Endothelial cell of umbilical vein (primary cell): ENCODE measurements around the gene CIBAR2. TPM values are rescaled to one million over a fixed set of nuclear protein-coding genes. Genes with fewer than 3 reads are reported as not detected.

Source experiments
- BruUV-seq: library from RNA; stranded (reverse); fragments of 400-500 nt; replicated peaks from 2 replicates; lab custom pipeline; 2021; lab: Mats Ljungman, UMichigan
- CTCF ChIA-PET: fragments of 300-600, 350-600 bp; sonication (Branson Sonifier 250); formaldehyde crosslinking; loops from one replicate; lab custom pipeline; 2021; ENCODE audit warnings: antibody characterized with exemption, inconsistent platforms; lab: Charles Lee
- POLR2A ChIA-PET: fragments of 300-600, 350-600 bp; sonication (Branson Sonifier 250); formaldehyde crosslinking; loops from one replicate; lab custom pipeline; 2021; ENCODE audit warnings: antibody characterized with exemption, inconsistent platforms; lab: Charles Lee
- DNase-seq: peaks from one replicate; pipeline ENCODE4 v3.0.0-alpha.2; 2011; ENCODE audit warnings: low read depth, low spot score
- FAIRE-seq: peaks from 2 replicates; lab custom pipeline; 2011; peaks lifted over from hg19 to GRCh38; lab: Jason Lieb, UNC
- H2AFZ ChIP-seq: 2 replicates; pipeline ENCODE4 v1.6.0; 2012; ENCODE audit warnings: low read depth, low read length, control low read depth, inconsistent platforms
- H3K27ac ChIP-seq: 2 replicates; pipeline ENCODE4 v1.5.1; 2011; ENCODE audit warnings: low read depth, mild to moderate bottlenecking, control low read depth, low read length, moderate library complexity; ENCODE audit not compliant: insufficient read depth
- H3K27me3 ChIP-seq, 2 experiments: 2 replicates each; pipeline versions ENCODE4 v1.6.0 to v1.6.1; 2011; ENCODE audit warnings: low read length in 2 of 2, mixed read lengths in 1 of 2; ENCODE audit not compliant: control insufficient read depth in 2 of 2, insufficient read depth in 2 of 2
- H3K36me3 ChIP-seq, 2 experiments: 2 replicates in 1 of 2; 3 replicates in 1 of 2; pipeline ENCODE4 v1.5.1; 2011; ENCODE audit warnings: low read length in 2 of 2, mild to moderate bottlenecking in 1 of 2, moderate library complexity in 1 of 2; ENCODE audit not compliant: control insufficient read depth in 2 of 2, insufficient read depth in 2 of 2; ENCODE audit errors: extremely low read depth in 1 of 2
- H3K4me1 ChIP-seq: 3 replicates; pipeline ENCODE4 v1.5.1; 2011; ENCODE audit warnings: mild to moderate bottlenecking, low read length; ENCODE audit not compliant: control insufficient read depth, insufficient read depth; ENCODE audit errors: extremely low read depth
- H3K4me2 ChIP-seq: 2 replicates; pipeline ENCODE4 v1.6.1; 2011; ENCODE audit warnings: low read length, control low read depth, mixed read lengths; ENCODE audit not compliant: insufficient read depth
- H3K4me3 ChIP-seq, 3 experiments: fragments of 200-600 bp in 1 of 3; sonication (generic), shearing (Covaris generic) in 1 of 3; replicated peaks in 1 of 3; 2 replicates each; pipeline ENCODE4 v1.5.1; 2011 to 2016; ENCODE audit warnings: control low read depth in 3 of 3, low read length in 3 of 3, mild to moderate bottlenecking in 2 of 3, inconsistent platforms in 1 of 3, low read depth in 1 of 3, moderate library complexity in 1 of 3; ENCODE audit not compliant: insufficient read depth in 1 of 3
- H3K79me2 ChIP-seq: 2 replicates; pipeline ENCODE4 v1.6.0; 2012; ENCODE audit warnings: low read length, inconsistent platforms; ENCODE audit not compliant: control insufficient read depth, insufficient read depth
- H3K9ac ChIP-seq: replicated peaks from 2 replicates; pipeline ENCODE3; 2011; ENCODE audit warnings: low read length, control low read depth; ENCODE audit not compliant: insufficient read depth; ENCODE audit errors: extremely low read depth
- H3K9me1 ChIP-seq: replicated peaks from 3 replicates; pipeline ENCODE4 v1.6.0; 2011; ENCODE audit warnings: mild to moderate bottlenecking, low read length; ENCODE audit not compliant: control insufficient read depth, insufficient read depth; ENCODE audit errors: extremely low read depth
- H3K9me3 ChIP-seq: replicated peaks from 2 replicates; pipeline ENCODE4 v1.5.1; 2012; ENCODE audit warnings: low read length, inconsistent platforms; ENCODE audit not compliant: control insufficient read depth, insufficient read depth
- H4K20me1 ChIP-seq: replicated peaks from 2 replicates; pipeline ENCODE3; 2011; ENCODE audit warnings: mild to moderate bottlenecking, low read length; ENCODE audit not compliant: control insufficient read depth, insufficient read depth; ENCODE audit errors: extremely low read depth
- CTCF ChIP-seq, 2 donors: IDR thresholded peaks; 1 replicate in 1 of 2; 2 replicates in 1 of 2; pipeline ENCODE4 v1.5.1; 2011; ENCODE audit warnings: low read length in 2 of 2, mild to moderate bottlenecking in 2 of 2, moderate library complexity in 2 of 2, control low read depth in 1 of 2, inconsistent platforms in 1 of 2, low read depth in 1 of 2; ENCODE audit not compliant: insufficient read depth in 1 of 2; ENCODE audit errors: extremely low read depth in 1 of 2
- EZH2 ChIP-seq: IDR thresholded peaks from 2 replicates; pipeline ENCODE4 v1.6.1; 2012; ENCODE audit warnings: borderline replicate concordance, low read depth, mild to moderate bottlenecking, moderate library complexity, low read length, inconsistent platforms; ENCODE audit not compliant: severe bottlenecking
- FOS ChIP-seq: IDR thresholded peaks from 2 replicates; pipeline ENCODE4 v1.6.1; 2011; ENCODE audit warnings: mild to moderate bottlenecking, low read length, moderate library complexity, borderline replicate concordance; ENCODE audit not compliant: insufficient read depth
- GATA2 ChIP-seq: IDR thresholded peaks from 2 replicates; pipeline ENCODE4 v1.7.0; 2011; ENCODE audit warnings: low read depth, mild to moderate bottlenecking, moderate library complexity, mixed read lengths, low read length; ENCODE audit not compliant: insufficient read length, insufficient read depth
- JUN ChIP-seq: IDR thresholded peaks from 2 replicates; pipeline ENCODE4 v1.6.1; 2011; ENCODE audit warnings: borderline replicate concordance, low read depth; ENCODE audit not compliant: insufficient read length, insufficient read depth
- MAX ChIP-seq: IDR thresholded peaks from 2 replicates; pipeline ENCODE4 v1.6.1; 2011; ENCODE audit not compliant: insufficient read depth, insufficient read length
- MYC ChIP-seq: IDR thresholded peaks from one replicate; pipeline ENCODE4 v1.6.1; 2011; ENCODE audit warnings: mild to moderate bottlenecking, low read depth, low read length
- POLR2A ChIP-seq: IDR thresholded peaks from 2 replicates; pipeline ENCODE4 v1.6.1; 2012; ENCODE audit warnings: low read depth, mild to moderate bottlenecking, control low read depth, low read length
- POLR2AphosphoS5 ChIP-seq: IDR thresholded peaks from 2 replicates; pipeline ENCODE4 v1.6.1; 2012; ENCODE audit warnings: low read depth, mild to moderate bottlenecking, control low read depth, low read length, moderate library complexity; ENCODE audit not compliant: insufficient read depth
- dilution Hi-C: fragments of 300-500 bp; cut with MboI; formaldehyde crosslinking; loops from one replicate; pipeline ENCODE4 v1.15.0; 2019; ENCODE audit warnings: low sequenced_read_pairs; ENCODE audit not compliant: extremely low pct_ligation_motif_present
- intact Hi-C: fragments of 100-400 bp; cut with micrococcal nuclease; formaldehyde crosslinking; loops from one replicate; pipeline ENCODE4 v1.10.0; 2022
- polyA plus RNA-seq, 4 experiments: library from polyadenylated mRNA; depleted of rRNA in 3 of 4; stranded (reverse) in 3 of 4; unstranded in 1 of 4; fragments of >200 nt; gene quantifications; 2 replicates each; pipeline versions ENCODE4 v1.2.1 to v1.2.3, GENCODE V29; 2011 to 2012; ENCODE audit warnings: missing spikeins in 1 of 4
- total RNA-seq: library from RNA; stranded (reverse); gene quantifications from 2 replicates; pipeline ENCODE4 v1.2.3, GENCODE V29; 2021

The CIBAR2 gene
- total and polyA plus RNA-seq, 2 donors (not counting 3 experiments of a cell fraction or from before 2014, with no cell fraction given): 0.07 TPM; not detected in 1

DNA sequence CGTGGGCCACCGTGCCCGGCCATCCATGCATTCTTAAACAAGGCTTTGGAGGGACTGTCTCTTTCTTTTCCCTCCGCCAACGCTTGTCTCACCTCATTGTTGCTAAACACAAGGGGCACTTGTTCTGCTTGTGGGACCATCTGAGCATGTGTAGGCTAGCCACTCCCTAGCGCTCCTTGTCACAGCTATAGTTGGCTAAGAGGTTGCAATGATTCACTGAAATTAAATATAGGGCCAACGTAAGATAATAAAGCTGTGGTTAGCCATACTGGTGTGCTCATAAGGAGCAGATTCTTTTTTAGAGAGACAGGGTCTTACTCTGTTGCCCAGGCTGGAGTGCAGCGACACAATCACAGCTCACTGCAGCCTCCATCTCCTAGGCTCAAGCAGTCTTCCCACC lies 43.5 kb downstream of the CIBAR2 start:
- no peaks in the 10 kb centered on the region for H3K36me3 ChIP-seq
- H3K9ac ChIP-seq: no peak overlapping the region
- no peaks in the 10 kb centered on the region for H3K9me1 ChIP-seq
- peaks cover under 1% of the 10 kb centered on the region for H3K4me1 ChIP-seq
- DNase-seq (no peak), FAIRE-seq (no peak)
- ChIA-PET POLR2A (interaction anchor here (0.7 kb wide), 1 partner anchor 9 kb away, joined by 3 read pairs; no protein-coding TSS in a partner anchor), CTCF (interaction anchor here (0.8 to 2.5 kb wide), 2 partner anchors 18 to 22 kb away, joined by 3 to 13 read pairs; no protein-coding TSS in a partner anchor)
- H4K20me1 ChIP-seq: no peaks in the 10 kb centered on the region
- no peaks in the 10 kb centered on the region for H3K9me3 ChIP-seq
- no peak overlapping the region for H3K4me2 ChIP-seq
- no peak overlapping the region for H3K27ac ChIP-seq
- no peak overlapping the region for H3K4me3 ChIP-seq
- intact Hi-C loops (no loop called here), dilution Hi-C loops (no loop called here)
- no peaks in the 10 kb centered on the region for H3K79me2 ChIP-seq
- H2AFZ ChIP-seq: no peak overlapping the region
- H3K27me3 ChIP-seq: no peaks in the 10 kb centered on the region
- TF ChIP-seq EZH2: no peak
- no TSS peak for BruUV-seq

DNA sequence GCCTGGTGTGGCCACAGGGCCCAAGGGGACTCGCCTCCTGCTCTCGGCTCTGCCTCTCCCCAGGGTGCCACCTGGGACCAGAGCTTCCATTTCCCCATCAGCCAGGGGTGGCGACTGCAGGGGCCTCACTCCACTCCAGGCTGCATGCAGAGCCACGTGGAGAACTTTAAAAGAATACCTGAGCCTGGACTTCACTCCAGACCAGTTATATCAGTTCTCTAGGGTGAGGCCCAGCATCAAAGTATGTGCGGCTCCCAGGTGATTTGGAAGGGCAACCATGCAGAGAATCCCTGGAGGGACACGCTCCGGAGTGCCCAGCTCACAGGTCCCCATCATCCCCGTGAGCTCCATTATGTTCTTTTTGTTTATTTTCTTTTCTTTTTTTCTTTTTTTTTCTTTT lies 44.8 kb downstream of the CIBAR2 start:
- Histone ChIP-seq H3K9ac (no peak overlapping the region), H4K20me1 (no peaks in the 10 kb centered on the region), H2AFZ (no peak overlapping the region), H3K79me2 (no peaks in the 10 kb centered on the region), H3K4me2 (no peak overlapping the region), H3K27me3 (no peaks in the 10 kb centered on the region), H3K9me1 (no peaks in the 10 kb centered on the region), H3K4me3 (no peak overlapping the region), H3K36me3 (no peaks in the 10 kb centered on the region), H3K27ac (no peak overlapping the region), H3K4me1 (peaks cover 3% of the 10 kb centered on the region), H3K9me3 (no peaks in the 10 kb centered on the region)
- POLR2A ChIA-PET: no interaction called here
- no TSS peak for BruUV-seq
- CTCF ChIA-PET: interaction anchor here (0.8 to 2.5 kb wide), 3 partner anchors 11 to 19 kb away, joined by 3 to 13 read pairs (median 5); no protein-coding TSS in a partner anchor
- intact Hi-C loops (no loop called here), dilution Hi-C loops (no loop called here)
- no peak for TF ChIP-seq CTCF (IDR thresholded peaks at IDR 0.05; ENCODE audit: extremely low read depth in 1 of 2, insufficient read depth in 1 of 2, low read depth in 1 of 2, low read length in 2 of 2)
- no peak for TF ChIP-seq MAX
- no peak for TF ChIP-seq EZH2
- no peak for TF ChIP-seq JUN
- TF ChIP-seq MYC: no peak
- no peak for TF ChIP-seq POLR2AphosphoS5
- TF ChIP-seq GATA2: no peak
- TF ChIP-seq FOS: no peak
- no peak for TF ChIP-seq POLR2A
- FAIRE-seq (no peak), DNase-seq (no peak)
